Measurements from ENCODE around the gene TIMM50. TPM values are rescaled to one million over a fixed set of nuclear protein-coding genes. Genes with fewer than 3 reads are reported as not detected.

TIMM50 gene
- total RNA-seq, result 106 and 118 TPM in 2 replicates

GRCh38 chr19:39480337-39481228 lies at the start of gene TIMM50:
TIMM50 (plus strand) TSS chr19:39480838; CDS start chr19:39480854, 16 bp downstream.

GRCh38 chr19:39435499-39436349 lies 44.9 kb upstream of the TIMM50 start, which contains the start of gene RPS16:
RPS16 (minus strand) TSS chr19:39435949; CDS start chr19:39435895, 54 bp downstream.

GRCh38 chr19:39445196-39446111 lies 35.2 kb upstream of the TIMM50 start, which contains the start of gene SUPT5H:
SUPT5H (plus strand) TSS chr19:39445582; CDS start chr19:39445891, 309 bp downstream.

GRCh38 chr19:39498798-39499642 lies 18.4 kb downstream of the TIMM50 start, which contains the start of gene DLL3:
DLL3 (plus strand) TSS chr19:39498947; CDS start chr19:39498975, 28 bp downstream.

GRCh38 chr19:39514840-39515550 lies 34.4 kb downstream of the TIMM50 start, which contains the start of gene SELENOV:
SELENOV (plus strand) TSS chr19:39515139; CDS start chr19:39515213, 74 bp downstream.

GRCh38 chr19:39532233-39533002 lies 51.8 kb downstream of the TIMM50 start, which contains the start of gene EID2B:
EID2B (minus strand) TSS chr19:39532852; CDS start chr19:39532802, 50 bp downstream.

GRCh38 chr19:39539518-39540332 lies 59.1 kb downstream of the TIMM50 start, which contains the start of gene EID2:
EID2 (minus strand) TSS chr19:39540161; CDS start chr19:39540079, 82 bp downstream.

Other genes starting within 250 kb of the TIMM50 start
- not detected in 2 replicates for gene IFNL3, start 235.8 kb upstream of the TIMM50 start, total RNA-seq
- gene IFNL4, start 232.0 kb upstream of the TIMM50 start, total RNA-seq, result not detected in 2 replicates
- gene IFNL2, start 212.4 kb upstream of the TIMM50 start, total RNA-seq, result not detected in 2 replicates
- not detected in 2 replicates for gene IFNL1, start 184.4 kb upstream of the TIMM50 start, total RNA-seq
- gene LRFN1, start 160.0 kb upstream of the TIMM50 start, total RNA-seq, result 0.25 and 0.47 TPM in 2 replicates
- 85.3 and 115 TPM in 2 replicates for gene GMFG, start 144.8 kb upstream of the TIMM50 start, total RNA-seq
- gene SAMD4B, start 138.4 kb upstream of the TIMM50 start, total RNA-seq, result 40.3 and 43.9 TPM in 2 replicates
- gene PAF1, start 89.7 kb upstream of the TIMM50 start, total RNA-seq, result 39.4 and 49.1 TPM in 2 replicates
- 19.3 and 25.0 TPM in 2 replicates for gene MED29, start 89.5 kb upstream of the TIMM50 start, total RNA-seq
- gene ZFP36, start 74.0 kb upstream of the TIMM50 start, total RNA-seq, result 17.3 and 17.5 TPM in 2 replicates
- 8.9 and 16.5 TPM in 2 replicates for gene PLEKHG2, start 68.2 kb upstream of the TIMM50 start, total RNA-seq
- gene RPS16, start 44.9 kb upstream of the TIMM50 start, total RNA-seq, result 1,349 and 1,363 TPM in 2 replicates
- 72.3 and 79.9 TPM in 2 replicates for gene SUPT5H, start 35.3 kb upstream of the TIMM50 start, total RNA-seq
- gene DLL3, start 18.1 kb downstream of the TIMM50 start, total RNA-seq, result 0.53 and 1.0 TPM in 2 replicates
- gene SELENOV, start 34.3 kb downstream of the TIMM50 start, total RNA-seq, result not detected in 2 replicates
- 3.1 and 3.9 TPM in 2 replicates for gene EID2B, start 52.0 kb downstream of the TIMM50 start, total RNA-seq
- 11.6 and 13.0 TPM in 2 replicates for gene EID2, start 59.3 kb downstream of the TIMM50 start, total RNA-seq
- not detected in 2 replicates for gene LGALS13, start 121.7 kb downstream of the TIMM50 start, total RNA-seq
- gene LGALS16, start 175.1 kb downstream of the TIMM50 start, total RNA-seq, result not detected in 2 replicates
- gene LGALS14, start 223.6 kb downstream of the TIMM50 start, total RNA-seq, result not detected in 2 replicates

Measured in mammary microvascular endothelial cell (primary cell).